ENCODE results near the gene C16orf87. TPM values are rescaled to one million over a fixed set of nuclear protein-coding genes. Genes with fewer than 3 reads are reported as not detected.

Gene C16orf87
- total RNA-seq, 1 experiment from 2014 or later, result 8.7 TPM

- Histone ChIP-seq H3K9me3 (ENCODE audit: control insufficient read depth, insufficient read depth, low read depth, low read length) (no peaks in the 10 kb centered on the region), H3K36me3 (ENCODE audit: control insufficient read depth, insufficient read depth, low read length) (no peaks in the 10 kb centered on the region), H3K4me1 (ENCODE audit: control insufficient read depth, insufficient read depth, low read length) (no peaks in the 10 kb centered on the region), H3K27me3 (ENCODE audit: control insufficient read depth, insufficient read depth, low read length) (no peaks in the 10 kb centered on the region), H3K4me3 (ENCODE audit: low read depth in 2 of 2, low read length in 2 of 2) (no peak overlapping the region), H3K27ac (ENCODE audit: low read length) (no peak overlapping the region)
- intact Hi-C loops (cut with micrococcal nuclease; ENCODE audit: unreplicated experiment) (no loop called here), in situ Hi-C loops (cut with HindIII; ENCODE audit: low pct_unique_long_range_greater_than_20kb, low sequenced_read_pairs) (no loop called here)
- ATAC-seq (no peak), DNase-seq (ENCODE audit: low read depth, low spot score) (no peak)
- TF ChIP-seq CTCF (IDR thresholded peaks at IDR 0.05) (no peak), POLR2AphosphoS5 (IDR thresholded peaks at IDR 0.05; ENCODE audit: low read depth, low read length) (no peak), SIN3A (IDR thresholded peaks at IDR 0.05; ENCODE audit: borderline replicate concordance, insufficient read depth, low read depth, low read length) (no peak), REST (IDR thresholded peaks at IDR 0.05; ENCODE audit: insufficient read depth in 1 of 2, low read depth in 2 of 2, low read length in 1 of 2) (no peak), TCF7L2 (IDR thresholded peaks at IDR 0.05; ENCODE audit: low read depth, low read length) (no peak)
- POLR2A ChIA-PET, result no interaction called here
- no TSS peak for BruUV-seq (replicated peaks)
- CTCF ChIA-PET, result interaction anchor here (0.7 to 0.8 kb wide), 2 partner anchors 38 to 57 kb away, joined by 8 to 11 read pairs; no protein-coding TSS in a partner anchor
Measured at GRCh38 chr16:46852130-46852529, 21.1 kb upstream of the C16orf87 start.

- Histone ChIP-seq H3K4me3 (ENCODE audit: low read depth in 2 of 2, low read length in 2 of 2) (no peak overlapping the region), H3K27me3 (ENCODE audit: control insufficient read depth, insufficient read depth, low read length) (no peaks in the 10 kb centered on the region), H3K27ac (ENCODE audit: low read length) (no peak overlapping the region), H3K4me1 (ENCODE audit: control insufficient read depth, insufficient read depth, low read length) (no peaks in the 10 kb centered on the region), H3K9me3 (ENCODE audit: control insufficient read depth, insufficient read depth, low read depth, low read length) (no peaks in the 10 kb centered on the region), H3K36me3 (ENCODE audit: control insufficient read depth, insufficient read depth, low read length) (no peaks in the 10 kb centered on the region)
- ATAC-seq (no peak), DNase-seq (ENCODE audit: low read depth, low spot score) (no peak)
- ChIA-PET CTCF (no interaction called here), POLR2A (no interaction called here)
- intact Hi-C loops (cut with micrococcal nuclease; ENCODE audit: unreplicated experiment) (no loop called here), in situ Hi-C loops (cut with HindIII; ENCODE audit: low pct_unique_long_range_greater_than_20kb, low sequenced_read_pairs) (no loop called here)
- TF ChIP-seq SIN3A (IDR thresholded peaks at IDR 0.05; ENCODE audit: borderline replicate concordance, insufficient read depth, low read depth, low read length) (no peak), POLR2AphosphoS5 (IDR thresholded peaks at IDR 0.05; ENCODE audit: low read depth, low read length) (no peak), TCF7L2 (IDR thresholded peaks at IDR 0.05; ENCODE audit: low read depth, low read length) (no peak), REST (IDR thresholded peaks at IDR 0.05; ENCODE audit: insufficient read depth in 1 of 2, low read depth in 2 of 2, low read length in 1 of 2) (no peak), CTCF (IDR thresholded peaks at IDR 0.05) (no peak)
- BruUV-seq (replicated peaks), result no TSS peak
Measured at GRCh38 chr16:46850619-46851555, 19.9 kb upstream of the C16orf87 start.

Measured in Panc1 (cell line).